Hepatocyte (in vitro differentiated cells): ENCODE measurements around the gene NEFH. TPM values are rescaled to one million over a fixed set of nuclear protein-coding genes. Genes with fewer than 3 reads are reported as not detected.

ENCODE experiments used
- DNase-seq: peaks from one replicate; pipeline ENCODE4 v3.0.0-alpha.2; 2016; ENCODE audit warnings: low spot score
- H2AFZ ChIP-seq: fragments of 200-600 bp; sonication (generic); 2 replicates; pipeline ENCODE4 v1.6.0; 2016; ENCODE audit warnings: antibody characterized with exemption, mild to moderate bottlenecking
- H3K27ac ChIP-seq: fragments of 200-600 bp; sonication (generic); 2 replicates; pipeline ENCODE4 v1.5.1; 2016; ENCODE audit warnings: mild to moderate bottlenecking
- H3K27me3 ChIP-seq: fragments of 200-600 bp; sonication (generic); 2 replicates; pipeline ENCODE4 v1.6.1; 2016
- H3K36me3 ChIP-seq: fragments of 200-600 bp; sonication (generic); replicated peaks from 2 replicates; pipeline ENCODE4 v1.5.1; 2016; ENCODE audit warnings: low read depth; ENCODE audit not compliant: insufficient read depth
- H3K4me1 ChIP-seq: fragments of 200-600 bp; sonication (generic); 2 replicates; pipeline ENCODE4 v1.5.1; 2016; ENCODE audit warnings: mild to moderate bottlenecking, moderate library complexity; ENCODE audit not compliant: insufficient read depth
- H3K4me2 ChIP-seq: fragments of 200-600 bp; sonication (generic); 2 replicates; pipeline ENCODE4 v1.6.0; 2016
- H3K4me3 ChIP-seq: fragments of 200-600 bp; sonication (generic); 2 replicates; pipeline ENCODE4 v1.5.1; 2016; ENCODE audit warnings: mild to moderate bottlenecking
- H3K79me2 ChIP-seq: fragments of 200-600 bp; sonication (generic); 2 replicates; pipeline ENCODE4 v1.6.0; 2017; ENCODE audit warnings: mild to moderate bottlenecking
- H3K9me2 ChIP-seq: fragments of 200-600 bp; sonication (generic); replicated peaks from 2 replicates; pipeline ENCODE4 v1.6.0; 2017; ENCODE audit warnings: mild to moderate bottlenecking; ENCODE audit not compliant: insufficient read depth
- H3K9me3 ChIP-seq: fragments of 200-600 bp; sonication (generic); 2 replicates; pipeline ENCODE4 v1.5.1; 2016; ENCODE audit warnings: low read depth, mild to moderate bottlenecking
- H4K20me1 ChIP-seq: fragments of 200-600 bp; sonication (generic); 2 replicates; pipeline ENCODE4 v1.6.0; 2016; ENCODE audit warnings: mild to moderate bottlenecking; ENCODE audit not compliant: insufficient read depth, poor library complexity, severe bottlenecking
- EZH2 ChIP-seq: fragments of 200-600 bp; sonication (generic); IDR thresholded peaks from 2 replicates; pipeline ENCODE4 v1.6.1; 2016; ENCODE audit warnings: antibody characterized with exemption, mild to moderate bottlenecking, borderline replicate concordance
- EZH2phosphoT487 ChIP-seq: fragments of 200-600 bp; sonication (generic); IDR thresholded peaks from one replicate; pipeline ENCODE4 v1.6.1; 2018; ENCODE audit warnings: antibody characterized with exemption, mild to moderate bottlenecking, low read depth, moderate library complexity; ENCODE audit not compliant: unreplicated experiment, severe bottlenecking
- WGBS: methylation state at CpG from one replicate; pipeline ENCODE4 v1.1.6; 2016; ENCODE audit warnings: low lambda C conversion rate; ENCODE audit errors: missing lambda C conversion rate; 5-methylcytosine and 5-hydroxymethylcytosine counted together
- polyA plus RNA-seq: library from polyadenylated mRNA; unstranded; fragments of >200 nt; fragmentation: Nextera tagmentation; extraction: Ambion mirVana; gene quantifications from 2 replicates; pipeline ENCODE4 v1.2.1, GENCODE V29; 2016
- total RNA-seq: library from RNA; depleted of rRNA; stranded (reverse); fragments of >200 nt; gene quantifications from 2 replicates; pipeline ENCODE4 v1.2.3, GENCODE V29; 2014
- TF ChIP-seq, protein P1 (sequence below): fragments of 200-600 bp; sonication (generic); IDR thresholded peaks from 2 replicates; pipeline ENCODE4 v1.5.1; 2016; ENCODE audit warnings: antibody characterized with exemption, mild to moderate bottlenecking; ENCODE audit not compliant: poor library complexity

Gene NEFH
- total and polyA plus RNA-seq, 2 experiments from 2014 or later, result 0.03 to 0.98 TPM

GRCh38 chr22:29510542-29510941 is 30.5 kb downstream of the NEFH start:
- Histone ChIP-seq H3K9me2 (no peaks in the 10 kb centered on the region), H3K9me3 (no peaks in the 10 kb centered on the region), H3K27ac (no peak overlapping the region), H3K4me2 (no peak overlapping the region), H3K27me3 (no peaks in the 10 kb centered on the region), H3K4me3 (no peak overlapping the region), H3K36me3 (no peaks in the 10 kb centered on the region), H4K20me1 (no peaks in the 10 kb centered on the region), H3K4me1 (no peaks in the 10 kb centered on the region), H2AFZ (no peak overlapping the region), H3K79me2 (no peaks in the 10 kb centered on the region)
- 85% methylated on average over 2 of the region's 2 CpGs for WGBS
- DNase-seq, result no peak
- TF ChIP-seq, protein P1, sequence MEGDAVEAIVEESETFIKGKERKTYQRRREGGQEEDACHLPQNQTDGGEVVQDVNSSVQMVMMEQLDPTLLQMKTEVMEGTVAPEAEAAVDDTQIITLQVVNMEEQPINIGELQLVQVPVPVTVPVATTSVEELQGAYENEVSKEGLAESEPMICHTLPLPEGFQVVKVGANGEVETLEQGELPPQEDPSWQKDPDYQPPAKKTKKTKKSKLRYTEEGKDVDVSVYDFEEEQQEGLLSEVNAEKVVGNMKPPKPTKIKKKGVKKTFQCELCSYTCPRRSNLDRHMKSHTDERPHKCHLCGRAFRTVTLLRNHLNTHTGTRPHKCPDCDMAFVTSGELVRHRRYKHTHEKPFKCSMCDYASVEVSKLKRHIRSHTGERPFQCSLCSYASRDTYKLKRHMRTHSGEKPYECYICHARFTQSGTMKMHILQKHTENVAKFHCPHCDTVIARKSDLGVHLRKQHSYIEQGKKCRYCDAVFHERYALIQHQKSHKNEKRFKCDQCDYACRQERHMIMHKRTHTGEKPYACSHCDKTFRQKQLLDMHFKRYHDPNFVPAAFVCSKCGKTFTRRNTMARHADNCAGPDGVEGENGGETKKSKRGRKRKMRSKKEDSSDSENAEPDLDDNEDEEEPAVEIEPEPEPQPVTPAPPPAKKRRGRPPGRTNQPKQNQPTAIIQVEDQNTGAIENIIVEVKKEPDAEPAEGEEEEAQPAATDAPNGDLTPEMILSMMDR, result no peak
- TF ChIP-seq EZH2 (no peak), EZH2phosphoT487 (no peak)

DNA sequence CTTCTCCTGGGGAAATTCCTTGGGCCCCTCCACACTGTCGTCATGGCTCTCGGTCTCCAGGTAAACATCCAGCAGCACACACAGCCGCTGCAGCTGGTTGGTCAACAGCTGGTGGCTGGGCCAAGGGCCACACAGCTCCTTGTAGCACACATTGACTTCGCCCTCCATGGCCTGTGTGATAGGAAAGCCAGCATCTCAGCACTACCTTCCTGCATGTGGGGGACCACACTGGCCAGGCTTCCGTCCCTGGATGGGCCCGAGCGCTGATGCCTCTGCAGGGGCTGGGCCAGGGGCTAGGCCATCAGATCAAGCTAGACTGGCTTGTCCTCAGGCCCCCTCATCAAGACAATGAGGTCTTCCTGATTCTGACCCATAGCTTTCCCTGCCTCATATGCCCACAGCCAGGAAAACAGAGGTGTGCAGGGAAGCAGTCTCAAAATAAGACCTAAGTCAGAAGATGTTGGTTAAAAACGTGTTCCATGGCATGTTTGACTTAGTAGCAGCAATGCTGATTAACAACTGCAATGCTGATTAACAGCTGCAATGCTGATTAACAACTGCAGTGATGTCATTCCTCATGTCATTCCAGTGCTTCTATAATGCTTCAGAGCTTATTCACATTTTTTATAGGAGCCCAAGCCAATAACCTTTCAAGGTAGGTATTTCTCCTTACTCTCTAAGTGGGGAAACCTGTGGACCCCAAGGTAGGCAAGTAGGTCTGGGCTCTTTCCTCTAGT is 31.3 kb downstream of the NEFH start:
- H4K20me1 ChIP-seq, result no peaks in the 10 kb centered on the region
- no peaks in the 10 kb centered on the region for H3K9me3 ChIP-seq
- H3K27ac ChIP-seq, result no peak overlapping the region
- H3K4me3 ChIP-seq, result no peak overlapping the region
- WGBS, result 95% methylated on average over 8 of the region's 8 CpGs
- H3K27me3 ChIP-seq, result no peaks in the 10 kb centered on the region
- H3K36me3 ChIP-seq, result no peaks in the 10 kb centered on the region
- TF ChIP-seq EZH2 (no peak), EZH2phosphoT487 (no peak)
- TF ChIP-seq, protein P1, result no peak
- H3K9me2 ChIP-seq, result no peaks in the 10 kb centered on the region
- no peaks in the 10 kb centered on the region for H3K79me2 ChIP-seq
- H3K4me2 ChIP-seq, result no peak overlapping the region
- H2AFZ ChIP-seq, result no peak overlapping the region
- H3K4me1 ChIP-seq, result no peaks in the 10 kb centered on the region
- DNase-seq, result no peak

DNA sequence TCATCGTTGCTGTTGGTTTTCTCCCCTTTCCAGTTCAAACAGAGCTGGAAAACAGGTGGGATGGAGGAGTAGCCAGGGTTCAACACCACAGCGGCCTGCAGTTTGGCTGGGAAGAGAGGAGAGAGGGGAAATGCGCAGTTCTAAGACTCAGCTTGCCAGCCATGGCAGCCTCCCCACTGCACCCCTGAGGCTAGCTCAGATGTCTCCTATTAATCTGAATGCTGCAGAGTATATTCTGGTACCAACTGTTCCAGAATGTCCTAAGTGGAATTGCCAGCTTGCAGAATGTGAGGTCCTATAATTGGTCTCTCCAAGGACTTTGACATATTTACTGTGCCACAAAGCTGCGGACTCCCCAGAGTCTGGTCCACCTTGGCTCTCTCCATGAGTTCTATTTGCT is 32.0 kb downstream of the NEFH start:
- H3K9me3 ChIP-seq, result no peaks in the 10 kb centered on the region
- DNase-seq, result no peak
- no peaks in the 10 kb centered on the region for H3K9me2 ChIP-seq
- no peak overlapping the region for H3K4me2 ChIP-seq
- no peaks in the 10 kb centered on the region for H4K20me1 ChIP-seq
- no peak overlapping the region for H3K27ac ChIP-seq
- no peaks in the 10 kb centered on the region for H3K79me2 ChIP-seq
- 85% methylated on average over 4 of the region's 4 CpGs for WGBS
- H2AFZ ChIP-seq, result no peak overlapping the region
- no peaks in the 10 kb centered on the region for H3K27me3 ChIP-seq
- no peak overlapping the region for H3K4me3 ChIP-seq
- no peaks in the 10 kb centered on the region for H3K36me3 ChIP-seq
- TF ChIP-seq, protein P1, result no peak
- TF ChIP-seq EZH2, result no peak
- no peak for TF ChIP-seq EZH2phosphoT487
- H3K4me1 ChIP-seq, result no peaks in the 10 kb centered on the region
